ENCODE measurements around the gene ME1. TPM values are rescaled to one million over a fixed set of nuclear protein-coding genes. Genes with fewer than 3 reads are reported as not detected.

The ME1 gene
- total RNA-seq, 4 donors from 2014 or later = 18.7 to 55.9 (median 30.8) TPM

DNA sequence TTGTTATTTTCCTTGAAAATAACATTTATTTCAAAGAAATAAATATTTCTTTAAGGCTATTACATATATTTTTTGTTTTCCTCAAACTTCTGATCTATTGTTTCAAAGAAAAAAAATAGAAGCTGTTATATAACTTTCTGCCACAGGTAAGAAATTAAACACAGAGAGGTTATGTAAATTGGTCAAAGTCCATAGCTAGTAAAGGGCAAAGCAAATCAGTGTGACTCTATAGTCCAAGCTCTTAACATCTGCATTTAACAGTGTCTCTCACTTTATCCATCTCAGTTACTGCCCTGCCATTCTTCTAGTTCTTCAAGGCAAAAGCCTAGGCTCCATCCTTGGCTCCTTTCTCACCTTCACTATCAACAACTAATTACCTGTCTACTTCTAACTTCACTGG lies 180.6 kb downstream of the ME1 start:
- no peaks in the 10 kb centered on the region for H3K36me3 ChIP-seq
- H3K27ac ChIP-seq = no peak overlapping the region
- no peak overlapping the region for H3K4me3 ChIP-seq (replicated peaks in 1 of 3)
- no peaks in the 10 kb centered on the region for H3K9me3 ChIP-seq
- intact Hi-C loops (cut with DNase I) = no loop called here
- no peaks in the 10 kb centered on the region for H3K27me3 ChIP-seq
- no peak for DNase-seq
- no peaks in the 10 kb centered on the region for H3K4me1 ChIP-seq
- TF ChIP-seq CTCF (IDR thresholded peaks at IDR 0.05) = no peak
- no peak for TF ChIP-seq POLR2A (IDR thresholded peaks at IDR 0.05)

GRCh38 chr6:83247471-83247870 lies 183.4 kb downstream of the ME1 start:
- no peak for DNase-seq
- WGBS, 2 donors = 90 to 92% methylated on average over 3 of the region's 3 CpGs
- no peak for TF ChIP-seq CTCF (IDR thresholded peaks at IDR 0.05)
- TF ChIP-seq POLR2A (IDR thresholded peaks at IDR 0.05) = no peak
- no peaks in the 10 kb centered on the region for H3K36me3 ChIP-seq
- H3K9me3 ChIP-seq = no peaks in the 10 kb centered on the region
- no peak overlapping the region for H3K4me3 ChIP-seq (replicated peaks in 1 of 3)
- H3K27ac ChIP-seq = no peak overlapping the region
- H3K4me1 ChIP-seq = no peaks in the 10 kb centered on the region
- H3K27me3 ChIP-seq = no peaks in the 10 kb centered on the region
- intact Hi-C loops (cut with DNase I) = no loop called here

- Histone ChIP-seq H3K4me3 (replicated peaks in 1 of 3) (no peak overlapping the region), H3K4me1 (no peaks in the 10 kb centered on the region), H3K36me3 (peaks cover 0 to 2% of the 10 kb centered on the region in 2 donors), H3K9me3 (no peaks in the 10 kb centered on the region), H3K27me3 (no peaks in the 10 kb centered on the region), H3K27ac (no peak overlapping the region)
- intact Hi-C loops (cut with DNase I) = no loop called here
- TF ChIP-seq CTCF (IDR thresholded peaks at IDR 0.05) = no peak
- no peak for TF ChIP-seq POLR2A (IDR thresholded peaks at IDR 0.05)
- WGBS, 2 donors = 74 to 76% methylated on average over 1 of the region's 1 CpG
- no peak for DNase-seq
Observed at GRCh38 chr6:83231146-83231545, 199.7 kb downstream of the ME1 start.

DNA sequence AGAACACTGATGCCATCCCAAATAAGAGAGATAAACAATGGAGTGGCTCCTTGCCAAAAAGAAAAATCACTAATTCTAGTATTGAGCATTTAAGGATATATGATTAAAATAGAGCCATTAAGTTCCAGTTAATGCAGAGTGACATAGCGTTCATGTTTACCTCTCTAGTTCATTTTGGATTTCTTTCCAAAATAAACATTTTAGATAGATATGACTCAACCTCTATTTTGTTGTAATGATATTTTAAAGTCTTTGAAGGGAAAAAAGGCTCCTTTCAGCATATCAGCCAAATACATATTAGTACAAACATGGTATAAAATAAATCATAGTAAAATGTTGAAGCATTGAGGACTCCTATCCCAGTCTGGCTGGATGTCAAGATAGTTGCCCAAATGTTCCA lies 204.3 kb downstream of the ME1 start:
- 71 to 89% methylated on average over 1 of the region's 1 CpG for WGBS, 2 donors
- no peaks in the 10 kb centered on the region for H3K27me3 ChIP-seq
- H3K4me3 ChIP-seq (replicated peaks in 1 of 3) = no peak overlapping the region
- intact Hi-C loops (cut with DNase I) = no loop called here
- no peak overlapping the region for H3K27ac ChIP-seq
- H3K36me3 ChIP-seq = peaks cover 0 to 2% of the 10 kb centered on the region in 2 donors
- TF ChIP-seq POLR2A (IDR thresholded peaks at IDR 0.05) (no peak), CTCF (IDR thresholded peaks at IDR 0.05) (no peak)
- no peaks in the 10 kb centered on the region for H3K9me3 ChIP-seq
- no peak for DNase-seq
- H3K4me1 ChIP-seq = no peaks in the 10 kb centered on the region

DNA sequence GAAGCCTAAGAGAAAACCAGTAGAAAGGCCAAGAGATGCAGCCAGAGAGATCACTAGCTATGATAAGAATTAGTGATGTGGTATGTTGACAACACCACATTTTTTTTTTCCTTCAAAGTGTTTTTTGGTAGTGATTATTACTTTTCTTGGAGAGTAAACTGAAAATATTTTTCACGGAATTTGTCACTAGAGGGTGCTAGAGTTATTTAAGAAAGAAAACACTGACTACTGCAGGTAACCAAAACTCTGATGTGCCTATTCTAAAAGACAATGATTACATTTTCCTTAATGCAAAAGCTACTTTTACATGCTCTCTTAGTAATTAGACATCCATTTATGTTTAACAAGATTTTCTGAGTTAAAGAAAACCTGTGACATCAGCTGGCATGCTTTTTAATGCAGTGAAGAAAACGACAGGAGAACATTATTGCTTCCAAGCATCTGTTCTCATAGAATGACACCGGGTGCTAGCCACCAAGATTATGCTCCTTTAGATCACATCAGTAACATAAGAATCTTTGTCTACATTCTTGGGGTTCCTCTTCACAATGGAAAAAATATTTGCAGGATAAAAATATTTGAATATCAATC lies 208.9 kb downstream of the ME1 start:
- intact Hi-C loops (cut with DNase I) = loop anchor here (5.0 kb wide), 1 partner anchor 295 kb away; no protein-coding TSS in a partner anchor
- Histone ChIP-seq H3K27ac (no peak overlapping the region), H3K27me3 (no peaks in the 10 kb centered on the region), H3K36me3 (no peaks in the 10 kb centered on the region), H3K4me3 (replicated peaks in 1 of 3) (no peak overlapping the region), H3K9me3 (no peaks in the 10 kb centered on the region), H3K4me1 (no peaks in the 10 kb centered on the region)
- 45 to 48% methylated on average over 3 of the region's 3 CpGs for whole genome bisulfite sequencing, 2 donors
- DNase-seq = no peak
- peak in 5 of 6 experiments; percentile 7 to 53 (median 49) for TF ChIP-seq CTCF (IDR thresholded peaks at IDR 0.05)
- no peak for TF ChIP-seq POLR2A (IDR thresholded peaks at IDR 0.05)
